ENCODE results near the gene RAB21. TPM values are rescaled to one million over a fixed set of nuclear protein-coding genes. Genes with fewer than 3 reads are reported as not detected.

Gene RAB21
- total RNA-seq, 1 experiment from 2014 or later = 115 TPM

DNA sequence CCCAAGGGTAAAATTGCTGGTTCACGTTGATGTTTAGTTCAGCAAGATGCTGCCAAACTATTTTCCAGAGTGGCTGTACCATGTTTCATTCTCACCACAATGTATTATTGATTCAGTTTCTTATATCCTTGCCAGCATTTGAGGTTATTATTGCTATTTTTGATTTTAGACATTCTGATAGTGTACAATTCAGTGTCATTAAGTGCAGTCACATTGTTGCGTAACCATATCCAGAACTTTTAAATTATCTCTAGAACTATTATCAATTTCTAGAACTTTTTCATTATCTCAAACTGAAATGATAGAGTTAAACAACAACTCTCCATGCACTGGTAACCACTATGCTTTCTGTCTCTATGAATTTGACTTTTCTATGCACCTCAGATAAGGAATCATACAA lies 74.2 kb downstream of the RAB21 start:
- Mint-ChIP-seq H3K9me3 (ENCODE audit: low read depth, unreplicated experiment) (no peaks in the 10 kb centered on the region), H3K27me3 (ENCODE audit: unreplicated experiment) (no peaks in the 10 kb centered on the region), H3K27ac (ENCODE audit: unreplicated experiment) (no peak overlapping the region), H3K4me3 (ENCODE audit: low read depth, unreplicated experiment) (no peak overlapping the region), H3K4me1 (ENCODE audit: low read depth, unreplicated experiment) (no peaks in the 10 kb centered on the region), H3K36me3 (ENCODE audit: insufficient read depth, unreplicated experiment) (peaks cover 5% of the 10 kb centered on the region)
- TF ChIP-seq, protein P1, sequence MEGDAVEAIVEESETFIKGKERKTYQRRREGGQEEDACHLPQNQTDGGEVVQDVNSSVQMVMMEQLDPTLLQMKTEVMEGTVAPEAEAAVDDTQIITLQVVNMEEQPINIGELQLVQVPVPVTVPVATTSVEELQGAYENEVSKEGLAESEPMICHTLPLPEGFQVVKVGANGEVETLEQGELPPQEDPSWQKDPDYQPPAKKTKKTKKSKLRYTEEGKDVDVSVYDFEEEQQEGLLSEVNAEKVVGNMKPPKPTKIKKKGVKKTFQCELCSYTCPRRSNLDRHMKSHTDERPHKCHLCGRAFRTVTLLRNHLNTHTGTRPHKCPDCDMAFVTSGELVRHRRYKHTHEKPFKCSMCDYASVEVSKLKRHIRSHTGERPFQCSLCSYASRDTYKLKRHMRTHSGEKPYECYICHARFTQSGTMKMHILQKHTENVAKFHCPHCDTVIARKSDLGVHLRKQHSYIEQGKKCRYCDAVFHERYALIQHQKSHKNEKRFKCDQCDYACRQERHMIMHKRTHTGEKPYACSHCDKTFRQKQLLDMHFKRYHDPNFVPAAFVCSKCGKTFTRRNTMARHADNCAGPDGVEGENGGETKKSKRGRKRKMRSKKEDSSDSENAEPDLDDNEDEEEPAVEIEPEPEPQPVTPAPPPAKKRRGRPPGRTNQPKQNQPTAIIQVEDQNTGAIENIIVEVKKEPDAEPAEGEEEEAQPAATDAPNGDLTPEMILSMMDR (IDR thresholded peaks at IDR 0.05; ENCODE audit: unreplicated experiment) = no peak
- no peak for DNase-seq
- BruUV-seq (replicated peaks) = no TSS peak
- intact Hi-C loops (cut with micrococcal nuclease; ENCODE audit: unreplicated experiment) = no loop called here
- CTCF ChIA-PET = interaction anchor here (0.6 kb wide), 1 partner anchor 17 kb away, joined by 4 read pairs; no protein-coding TSS in a partner anchor

DNA sequence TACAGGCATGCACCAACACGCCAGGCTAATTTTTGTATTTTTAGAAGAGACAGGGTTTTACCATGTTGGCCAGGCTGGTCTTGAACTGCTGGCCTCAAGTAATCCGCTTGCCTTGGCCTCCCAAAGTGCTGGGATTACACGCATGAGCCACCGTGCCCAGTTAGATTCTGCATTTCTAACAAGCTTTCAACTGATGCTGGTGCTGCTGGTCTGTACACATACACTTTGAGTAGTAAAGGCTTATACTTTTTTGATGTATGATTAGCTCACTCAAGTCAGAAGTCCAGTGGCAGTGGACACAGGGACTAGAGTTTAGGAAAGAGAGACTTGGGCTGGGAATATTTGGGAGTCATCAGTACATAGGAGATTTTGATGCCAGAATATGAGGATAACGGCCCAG lies 82.7 kb downstream of the RAB21 start:
- peaks cover 44% of the 10 kb centered on the region for H3K36me3 Mint-ChIP-seq (ENCODE audit: insufficient read depth, unreplicated experiment)
- H3K4me3 Mint-ChIP-seq (ENCODE audit: low read depth, unreplicated experiment) = peak overlapping the region; percentile 24
- H3K9me3 Mint-ChIP-seq (ENCODE audit: low read depth, unreplicated experiment) = no peaks in the 10 kb centered on the region
- CTCF ChIA-PET = interaction anchor here (1.0 to 1.6 kb wide), 2 partner anchors 42 to 57 kb away, joined by 3 to 9 read pairs; no protein-coding TSS in a partner anchor
- peak overlapping the region; percentile 99 for H3K27ac Mint-ChIP-seq (ENCODE audit: unreplicated experiment)
- H3K4me1 Mint-ChIP-seq (ENCODE audit: low read depth, unreplicated experiment) = peaks cover 39% of the 10 kb centered on the region
- TF ChIP-seq, protein P1 (IDR thresholded peaks at IDR 0.05; ENCODE audit: unreplicated experiment) = no peak
- no peaks in the 10 kb centered on the region for H3K27me3 Mint-ChIP-seq (ENCODE audit: unreplicated experiment)
- intact Hi-C loops (cut with micrococcal nuclease; ENCODE audit: unreplicated experiment) = loop anchor here (5.0 kb wide), 1 partner anchor 175 kb away; the partner anchor contains the start of genes THAP2 and ZFC3H1
- DNase-seq = no peak
- BruUV-seq (replicated peaks) = no TSS peak

- CTCF ChIA-PET = interaction anchor here (0.5 to 1.0 kb wide), 5 partner anchors 8 to 84 kb away, joined by 3 to 4 read pairs (median 3); partner anchors contain the start of gene RAB21
- TF ChIP-seq, protein P1 (IDR thresholded peaks at IDR 0.05; ENCODE audit: unreplicated experiment) = no peak
- peak overlapping the region; percentile 99 for H3K27ac Mint-ChIP-seq (ENCODE audit: unreplicated experiment)
- BruUV-seq (replicated peaks) = no TSS peak
- DNase-seq = peak; percentile 62
- intact Hi-C loops (cut with micrococcal nuclease; ENCODE audit: unreplicated experiment) = loop anchor here (2.0 to 5.0 kb wide), 2 partner anchors 27 to 176 kb away; partner anchors contain the start of genes THAP2 and ZFC3H1
- H3K4me1 Mint-ChIP-seq (ENCODE audit: low read depth, unreplicated experiment) = peaks cover 39% of the 10 kb centered on the region
- peaks cover 50% of the 10 kb centered on the region for H3K36me3 Mint-ChIP-seq (ENCODE audit: insufficient read depth, unreplicated experiment)
- peak overlapping the region; percentile 91 for H3K4me3 Mint-ChIP-seq (ENCODE audit: low read depth, unreplicated experiment)
- no peaks in the 10 kb centered on the region for H3K9me3 Mint-ChIP-seq (ENCODE audit: low read depth, unreplicated experiment)
- no peaks in the 10 kb centered on the region for H3K27me3 Mint-ChIP-seq (ENCODE audit: unreplicated experiment)
Observed at GRCh38 chr12:71838231-71838630, 83.6 kb downstream of the RAB21 start.

- Mint-ChIP-seq H3K9me3 (ENCODE audit: low read depth, unreplicated experiment) (no peaks in the 10 kb centered on the region), H3K4me3 (ENCODE audit: low read depth, unreplicated experiment) (peak overlapping the region; percentile 91), H3K27me3 (ENCODE audit: unreplicated experiment) (no peaks in the 10 kb centered on the region), H3K4me1 (ENCODE audit: low read depth, unreplicated experiment) (peaks cover 39% of the 10 kb centered on the region), H3K36me3 (ENCODE audit: insufficient read depth, unreplicated experiment) (peaks cover 50% of the 10 kb centered on the region), H3K27ac (ENCODE audit: unreplicated experiment) (peak overlapping the region; percentile 99)
- peak; percentile 43 for DNase-seq
- TF ChIP-seq, protein P1 (IDR thresholded peaks at IDR 0.05; ENCODE audit: unreplicated experiment) = no peak
- intact Hi-C loops (cut with micrococcal nuclease; ENCODE audit: unreplicated experiment) = loop anchor here (2.0 to 5.0 kb wide), 2 partner anchors 28 to 176 kb away; partner anchors contain the start of genes THAP2 and ZFC3H1
- no TSS peak for BruUV-seq (replicated peaks)
- CTCF ChIA-PET = interaction anchor here (0.5 to 1.0 kb wide), 4 partner anchors 17 to 84 kb away, joined by 3 to 4 read pairs (median 3); partner anchors contain the start of gene RAB21
Observed at GRCh38 chr12:71838676-71839075, 84.0 kb downstream of the RAB21 start.

Measured in Calu3 (cell line).